CD4-positive, alpha-beta T cell (primary cell): ENCODE results near the gene CHIC2. TPM values are rescaled to one million over a fixed set of nuclear protein-coding genes. Genes with fewer than 3 reads are reported as not detected.

Experiments used
- ATAC-seq: fragments of 200-7000 bp; cut with Tn5 transposase; one replicate; pipeline ENCODE4 v1.10.0; 2022; ENCODE audit warnings: mild to moderate bottlenecking; ENCODE audit not compliant: poor library complexity
- CTCF ChIA-PET: fragments of 350-600 bp; sonication (Branson Sonifier 250); formaldehyde crosslinking; loops from one replicate; lab custom pipeline; 2021; ENCODE audit warnings: antibody characterized with exemption, inconsistent platforms; lab: Charles Lee
- POLR2A ChIA-PET: fragments of 350-600 bp; sonication (Branson Sonifier 250); formaldehyde crosslinking; loops from one replicate; lab custom pipeline; 2021; ENCODE audit warnings: antibody characterized with exemption, inconsistent platforms; lab: Charles Lee
- DNase-seq, 14 experiments: peaks; one replicate each; pipeline ENCODE4 v3.0.0-alpha.2; 2013 to 2020; ENCODE audit warnings: mixed read lengths in 2 of 14
- H3K27ac ChIP-seq, 2 donors: one replicate each; pipeline versions ENCODE4 v1.5.1 to v1.7.0; 2013; ENCODE audit warnings: low read length in 2 of 2, low read depth in 1 of 2, mild to moderate bottlenecking in 1 of 2
- H3K27me3 ChIP-seq, 2 experiments: 1 replicate in 1 of 2; 2 replicates in 1 of 2; pipeline versions ENCODE4 v1.6.1 to v1.7.0; 2013; ENCODE audit warnings: low read length in 2 of 2, control low read depth in 1 of 2, mild to moderate bottlenecking in 1 of 2, moderate library complexity in 1 of 2; ENCODE audit not compliant: insufficient read depth in 2 of 2, control insufficient read depth in 1 of 2
- H3K36me3 ChIP-seq: one replicate; pipeline ENCODE4 v1.6.1; 2013; ENCODE audit warnings: low read length, control low read depth; ENCODE audit not compliant: insufficient read depth
- H3K4me1 ChIP-seq: one replicate; pipeline ENCODE4 v1.6.1; 2013; ENCODE audit warnings: low read length, control low read depth; ENCODE audit not compliant: insufficient read depth
- H3K4me3 ChIP-seq: one replicate; pipeline ENCODE4 v1.5.1; 2013; ENCODE audit warnings: mild to moderate bottlenecking, low read length, moderate library complexity
- H3K9me3 ChIP-seq, 2 experiments: 1 replicate in 1 of 2; 2 replicates in 1 of 2; pipeline versions ENCODE4 v1.6.1 to v1.7.0; 2013; ENCODE audit warnings: low read length in 2 of 2, mild to moderate bottlenecking in 2 of 2, control low read depth in 1 of 2, moderate library complexity in 1 of 2; ENCODE audit not compliant: control insufficient read depth in 1 of 2, insufficient read depth in 1 of 2
- H3K27ac Mint-ChIP-seq: one replicate; pipeline ENCODE4 v1.8.0; 2020; ENCODE audit warnings: mixed read lengths
- H3K27me3 Mint-ChIP-seq: one replicate; pipeline ENCODE4 v1.8.0; 2021; ENCODE audit warnings: mixed read lengths
- H3K36me3 Mint-ChIP-seq: one replicate; pipeline ENCODE4 v1.8.0; 2021; ENCODE audit warnings: low read depth, mixed read lengths
- H3K4me1 Mint-ChIP-seq: one replicate; pipeline ENCODE4 v1.8.0; 2021; ENCODE audit warnings: low read depth, mixed read lengths
- H3K4me3 Mint-ChIP-seq: one replicate; pipeline ENCODE4 v1.8.0; 2020; ENCODE audit warnings: mild to moderate bottlenecking, mixed read lengths
- H3K9me3 Mint-ChIP-seq: one replicate; pipeline ENCODE4 v1.8.0; 2020; ENCODE audit warnings: mixed read lengths
- CTCF ChIP-seq: fragments of 200-600 bp; IDR thresholded peaks from one replicate; pipeline ENCODE4 v1.8.0; 2022; ENCODE audit warnings: antibody characterized with exemption, mild to moderate bottlenecking
- intact Hi-C, 2 experiments: fragments of 100-400 bp; cut with DNase I in 1 of 2; cut with micrococcal nuclease in 1 of 2; formaldehyde crosslinking; loops; one replicate each; pipeline versions ENCODE4 v1.15.1 to v1.9.0; 2023 to 2025; cut with DNase I, micrococcal nuclease
- total RNA-seq, 174 experiments: library from RNA in 2 of 174; stranded (reverse) in 2 of 174; gene quantifications; one replicate each; pipeline ENCODE4 v1.2.3 and lab custom pipeline; 2021 to 2026

Gene CHIC2
- total RNA-seq, 2 experiments from 2014 or later: 53.8 to 59.2 TPM

- Histone ChIP-seq H3K36me3 (no peaks in the 10 kb centered on the region), H3K27me3 (no peaks in the 10 kb centered on the region), H3K4me3 (peak overlapping the region; percentile 89), H3K9me3 (no peaks in the 10 kb centered on the region), H3K4me1 (peaks cover 13% of the 10 kb centered on the region), H3K27ac (no peak overlapping the region)
- Mint-ChIP-seq H3K4me3 (peak overlapping the region; percentile 97), H3K9me3 (no peaks in the 10 kb centered on the region), H3K27me3 (no peaks in the 10 kb centered on the region), H3K27ac (peak overlapping the region; percentile 90), H3K4me1 (peaks cover 68% of the 10 kb centered on the region), H3K36me3 (peaks cover 40% of the 10 kb centered on the region)
- ChIA-PET POLR2A (interaction anchor here (0.6 to 2.6 kb wide), 4 partner anchors 31 to 1350 kb away, joined by 3 to 10 read pairs (median 6); partner anchors contain the start of gene GSX2), CTCF (interaction anchor here (1.3 to 1.9 kb wide), 2 partner anchors 9 to 49 kb away, joined by 3 to 6 read pairs; no protein-coding TSS in a partner anchor)
- no peak for TF ChIP-seq CTCF
- intact Hi-C loops: loop anchor here in 1 of 2 experiments (5.0 to 10.0 kb wide), 2 partner anchors 35 to 1892 kb away; no protein-coding TSS in a partner anchor
- DNase-seq (no peak), ATAC-seq (no peak)
These were observed 2.0 kb downstream of the CHIC2 start for GRCh38 chr4:54062392-54062791.

DNA sequence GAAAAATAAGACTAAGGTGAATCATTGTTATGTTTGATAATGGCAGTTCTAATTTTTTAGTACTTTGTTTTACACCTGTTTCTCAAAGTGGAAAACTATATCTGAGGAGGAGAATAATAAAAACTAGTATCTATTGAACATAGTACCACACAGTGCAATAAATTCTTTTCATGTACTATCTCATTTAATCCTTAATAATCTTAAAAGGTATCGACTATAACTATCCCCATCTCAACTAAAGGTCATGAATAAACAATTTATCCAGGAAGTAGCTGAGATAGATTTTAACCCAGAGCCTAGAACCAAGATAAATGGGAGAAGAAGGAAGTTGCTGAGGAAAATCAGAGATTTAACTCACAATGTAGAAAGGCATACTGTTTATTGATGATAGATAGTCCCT is 2.5 kb downstream of the CHIC2 start:
- Mint-ChIP-seq H3K27me3 (no peaks in the 10 kb centered on the region), H3K36me3 (peaks cover 40% of the 10 kb centered on the region), H3K4me1 (peaks cover 71% of the 10 kb centered on the region), H3K9me3 (no peaks in the 10 kb centered on the region), H3K27ac (peak overlapping the region; percentile 90), H3K4me3 (peak overlapping the region; percentile 63)
- Histone ChIP-seq H3K27ac (no peak overlapping the region), H3K4me1 (peaks cover 18% of the 10 kb centered on the region), H3K36me3 (no peaks in the 10 kb centered on the region), H3K27me3 (no peaks in the 10 kb centered on the region), H3K4me3 (no peak overlapping the region), H3K9me3 (no peaks in the 10 kb centered on the region)
- intact Hi-C loops: loop anchor here in 1 of 2 experiments (5.0 to 10.0 kb wide), 2 partner anchors 35 to 1893 kb away; no protein-coding TSS in a partner anchor
- ChIA-PET POLR2A (interaction anchor here (0.6 to 2.6 kb wide), 2 partner anchors 37 to 1350 kb away, joined by 3 to 10 read pairs; partner anchors contain the start of gene GSX2), CTCF (interaction anchor here (1.3 to 1.9 kb wide), 2 partner anchors 8 to 48 kb away, joined by 3 to 6 read pairs; no protein-coding TSS in a partner anchor)
- TF ChIP-seq CTCF: no peak
- DNase-seq (no peak), ATAC-seq (no peak)

- no peaks in the 10 kb centered on the region for H3K36me3 ChIP-seq
- Mint-ChIP-seq H3K27ac (peak overlapping the region; percentile 90), H3K4me3 (peak overlapping the region; percentile 63), H3K36me3 (peaks cover 40% of the 10 kb centered on the region), H3K4me1 (peaks cover 78% of the 10 kb centered on the region), H3K9me3 (no peaks in the 10 kb centered on the region), H3K27me3 (no peaks in the 10 kb centered on the region)
- no peak overlapping the region for H3K27ac ChIP-seq
- intact Hi-C loops: loop anchor here in 1 of 2 experiments (5.0 to 10.0 kb wide), 2 partner anchors 34 to 1894 kb away; no protein-coding TSS in a partner anchor
- ChIA-PET CTCF (no interaction called here), POLR2A (no interaction called here)
- ATAC-seq: no peak
- no peak for DNase-seq
- H3K27me3 ChIP-seq: no peaks in the 10 kb centered on the region
- no peaks in the 10 kb centered on the region for H3K9me3 ChIP-seq
- H3K4me3 ChIP-seq: no peak overlapping the region
- TF ChIP-seq CTCF: no peak
- H3K4me1 ChIP-seq: peaks cover 22% of the 10 kb centered on the region
These were observed 3.3 kb downstream of the CHIC2 start for GRCh38 chr4:54061067-54061466.
